Endothelial cell of umbilical vein (primary cell): ENCODE results near the gene KCNH5.

Experiments
- CTCF ChIP-seq, 2 donors: IDR thresholded peaks; 1 replicate in 1 of 2; 2 replicates in 1 of 2; pipeline ENCODE4 v1.5.1; 2011; ENCODE audit warnings: low read length in 2 of 2, mild to moderate bottlenecking in 2 of 2, moderate library complexity in 2 of 2, control low read depth in 1 of 2, inconsistent platforms in 1 of 2, low read depth in 1 of 2; ENCODE audit not compliant: insufficient read depth in 1 of 2; ENCODE audit errors: extremely low read depth in 1 of 2
- POLR2A ChIP-seq: IDR thresholded peaks from 2 replicates; pipeline ENCODE4 v1.6.1; 2012; ENCODE audit warnings: low read depth, mild to moderate bottlenecking, control low read depth, low read length
- POLR2AphosphoS5 ChIP-seq: IDR thresholded peaks from 2 replicates; pipeline ENCODE4 v1.6.1; 2012; ENCODE audit warnings: low read depth, mild to moderate bottlenecking, control low read depth, low read length, moderate library complexity; ENCODE audit not compliant: insufficient read depth

GRCh38 chr14:62956413-62956812, 88.8 kb downstream of the KCNH5 start:
- TF ChIP-seq CTCF (IDR thresholded peaks at IDR 0.05; ENCODE audit: extremely low read depth in 1 of 2, insufficient read depth in 1 of 2, low read depth in 1 of 2, low read length in 2 of 2) = no peak
- TF ChIP-seq POLR2AphosphoS5 = no peak
- TF ChIP-seq POLR2A = no peak
